Measurements from ENCODE around the gene CHERP.
A peak's percentile ranks its signal among the peaks of the same experiment; 100 is the strongest.
"Not testable (repeated sequence)": the region's sequence is repeated elsewhere in the genome, so short reads cannot be mapped to it uniquely, and the experiment has no call there.

CHERP gene

DNA sequence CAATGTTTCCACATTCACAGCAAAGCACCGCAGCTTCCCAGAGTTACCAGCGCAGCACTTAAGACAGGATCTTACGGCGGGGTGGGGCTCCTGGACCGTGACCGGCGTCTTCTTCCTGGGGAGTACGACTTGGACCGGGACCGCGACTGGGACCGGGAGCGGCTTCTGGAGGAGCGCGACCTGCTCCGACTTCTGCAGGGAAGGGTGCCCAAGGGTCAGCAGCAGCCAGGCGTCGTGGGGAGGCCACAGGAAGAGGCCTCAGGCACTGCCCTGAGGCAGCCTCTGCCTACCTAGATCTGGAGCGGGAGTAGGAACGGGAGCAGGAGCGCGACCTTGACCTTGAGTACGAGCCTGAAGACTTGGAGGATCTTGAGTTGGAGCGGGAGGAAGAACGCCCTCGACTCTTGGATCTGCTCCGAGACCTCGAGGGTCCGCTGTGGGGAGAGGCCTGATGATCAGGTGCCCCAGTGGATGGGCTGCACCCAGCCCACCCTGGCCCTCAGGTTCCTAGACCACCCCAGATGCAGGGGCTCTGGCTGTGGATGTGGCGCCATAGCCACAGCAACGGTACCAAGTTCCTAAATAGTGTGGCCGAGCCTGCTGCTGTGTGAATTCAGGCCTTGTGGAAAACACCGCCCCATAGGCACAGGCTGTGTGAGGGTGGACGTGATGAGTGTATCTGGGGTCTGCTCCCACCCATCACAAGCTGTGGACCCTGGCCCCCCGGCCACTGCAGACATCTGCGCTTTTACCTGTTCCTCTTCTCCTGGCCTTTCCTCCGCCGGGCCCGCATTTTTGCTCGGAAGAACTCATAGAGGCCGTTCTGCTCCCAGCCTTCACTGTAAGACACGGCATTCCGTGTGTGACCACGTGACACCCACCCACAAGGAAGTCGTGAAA, 21.9 kb downstream of the CHERP start:
- DNase-seq (ENCODE audit: low spot score) = no peak

DNA sequence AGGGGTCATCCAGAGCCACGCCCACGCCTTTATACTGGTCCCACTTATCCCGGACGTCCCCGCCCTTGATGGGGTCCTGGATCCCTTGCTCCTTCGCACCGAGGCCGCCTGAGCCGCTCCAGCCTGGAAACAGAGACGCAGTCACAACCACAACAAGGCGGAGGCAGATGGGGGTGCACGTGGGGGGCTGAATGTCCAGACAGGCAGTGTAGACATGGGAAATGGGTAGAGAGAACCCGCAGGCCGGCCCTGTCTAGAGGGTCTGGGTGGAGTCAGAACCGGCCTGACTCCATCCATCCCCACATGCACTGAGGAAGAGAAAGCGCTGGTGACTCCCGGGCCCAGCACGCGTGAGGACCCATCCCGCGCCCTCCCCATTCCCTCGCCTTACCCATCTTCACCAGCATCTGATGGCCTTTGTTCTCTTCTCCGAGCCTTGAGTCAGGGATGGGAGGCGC, 23.0 kb downstream of the CHERP start:
- no peak for DNase-seq (ENCODE audit: low spot score)

DNA sequence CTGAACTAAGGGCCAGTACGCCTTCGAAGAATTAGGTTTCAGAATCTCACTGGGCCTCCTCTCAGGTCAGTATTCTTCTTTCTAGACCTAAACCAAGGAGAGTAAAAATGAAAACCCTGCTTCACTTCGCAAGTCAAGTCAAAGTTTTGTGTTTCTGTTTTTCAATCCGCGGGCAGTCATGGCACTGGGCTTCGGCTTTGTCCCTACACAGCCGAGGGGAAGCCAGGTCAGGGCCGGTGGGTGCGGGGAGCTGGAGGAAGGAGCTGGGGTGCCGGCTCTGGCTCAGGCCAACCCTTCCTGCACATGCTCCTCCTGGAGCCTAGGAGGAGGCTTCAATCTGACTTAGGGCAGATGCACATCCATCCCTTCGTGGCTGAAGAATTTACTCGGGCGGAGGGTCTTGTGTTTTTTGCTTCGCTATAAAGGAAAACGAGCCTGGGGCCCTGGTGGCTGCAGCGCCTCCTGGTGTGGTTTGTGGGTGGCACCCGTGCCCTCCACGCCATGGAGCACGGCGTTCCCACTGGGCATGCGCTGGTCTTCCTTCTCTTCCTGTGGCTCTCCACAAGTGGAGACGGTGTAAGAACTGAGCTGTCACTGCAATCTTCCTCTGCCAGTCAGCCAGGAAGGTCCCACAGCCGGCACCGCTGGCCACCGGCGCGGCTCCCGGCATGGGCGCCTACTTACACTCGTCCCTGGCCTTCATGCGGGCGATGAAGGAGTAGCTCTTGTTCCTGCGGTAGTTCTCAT, 23.6 kb downstream of the CHERP start:
- no peak for DNase-seq (ENCODE audit: low spot score)

DNA sequence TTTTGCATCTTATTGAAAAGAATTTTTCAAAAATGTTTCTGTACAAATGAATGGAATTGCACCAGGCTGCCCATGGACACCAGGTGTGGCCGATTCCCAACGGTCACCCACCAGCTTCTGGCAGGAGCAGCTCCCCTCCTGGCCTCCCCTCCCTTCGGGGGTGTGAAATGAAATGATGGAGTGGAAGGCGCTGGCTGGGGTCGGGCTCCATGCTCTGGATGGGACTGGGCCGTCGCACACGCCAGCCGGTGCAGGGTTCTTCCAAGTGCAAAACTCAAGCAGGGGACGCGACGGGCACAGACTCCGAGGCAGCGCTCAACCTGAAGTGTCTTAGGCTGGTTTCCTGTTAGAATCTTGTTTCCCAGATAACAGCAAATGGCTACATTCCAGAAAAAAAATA, 24.2 kb downstream of the CHERP start:
- DNase-seq (ENCODE audit: low spot score) = no peak

DNA sequence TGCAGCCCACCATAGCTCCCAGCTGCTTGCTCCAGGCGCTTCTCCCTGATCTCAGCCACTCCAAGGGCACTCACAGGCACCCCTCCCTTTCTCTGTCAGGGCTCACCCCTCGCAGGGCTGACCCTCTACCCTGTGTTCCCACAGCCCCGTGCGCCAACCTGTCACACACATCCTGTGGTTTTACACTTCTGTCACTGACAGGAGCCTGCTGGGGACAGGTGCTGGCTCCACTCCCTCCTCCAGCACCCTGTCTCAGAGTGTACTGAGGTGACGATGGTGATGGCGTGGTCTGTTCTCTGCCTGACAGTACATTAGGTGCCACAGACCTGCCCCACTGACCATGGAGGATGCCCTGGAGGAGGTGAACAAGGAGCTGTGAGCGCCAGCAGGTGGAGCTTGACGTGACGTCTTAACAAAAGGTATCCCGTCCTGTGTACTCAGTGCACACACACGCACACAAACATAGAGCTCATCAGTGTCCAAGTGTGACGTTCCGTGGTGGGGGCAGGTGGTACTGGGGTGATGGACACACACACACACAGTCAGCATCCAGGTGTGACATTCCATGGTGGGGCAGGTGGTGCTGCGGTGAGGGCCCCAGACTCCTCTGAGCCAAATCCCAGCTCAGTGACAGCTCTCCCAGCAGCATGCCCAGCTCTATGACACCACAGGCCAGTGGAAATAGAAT, 25.2 kb downstream of the CHERP start:
- DNase-seq (ENCODE audit: low spot score) = no peak

DNA sequence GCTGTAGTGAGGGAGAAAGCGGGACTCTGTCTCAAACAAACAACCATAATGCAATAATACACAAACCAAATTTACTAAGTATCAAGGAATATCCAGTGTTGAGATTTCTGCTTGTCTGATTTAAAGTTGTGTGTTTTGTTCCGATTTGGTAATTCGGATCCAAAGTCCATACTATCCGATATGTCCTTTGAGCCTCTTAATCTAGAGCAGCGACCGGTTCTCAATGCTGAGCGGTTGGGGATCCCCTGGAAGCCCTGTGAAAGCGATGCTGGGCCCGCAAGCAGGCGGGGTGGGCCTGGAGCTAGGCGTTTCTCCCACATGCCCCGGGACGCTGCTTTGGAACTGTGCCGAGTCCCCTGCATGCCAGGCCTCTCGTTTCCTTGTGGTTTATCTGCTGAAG, 25.9 kb downstream of the CHERP start:
- no peak for DNase-seq (ENCODE audit: low spot score)

DNA sequence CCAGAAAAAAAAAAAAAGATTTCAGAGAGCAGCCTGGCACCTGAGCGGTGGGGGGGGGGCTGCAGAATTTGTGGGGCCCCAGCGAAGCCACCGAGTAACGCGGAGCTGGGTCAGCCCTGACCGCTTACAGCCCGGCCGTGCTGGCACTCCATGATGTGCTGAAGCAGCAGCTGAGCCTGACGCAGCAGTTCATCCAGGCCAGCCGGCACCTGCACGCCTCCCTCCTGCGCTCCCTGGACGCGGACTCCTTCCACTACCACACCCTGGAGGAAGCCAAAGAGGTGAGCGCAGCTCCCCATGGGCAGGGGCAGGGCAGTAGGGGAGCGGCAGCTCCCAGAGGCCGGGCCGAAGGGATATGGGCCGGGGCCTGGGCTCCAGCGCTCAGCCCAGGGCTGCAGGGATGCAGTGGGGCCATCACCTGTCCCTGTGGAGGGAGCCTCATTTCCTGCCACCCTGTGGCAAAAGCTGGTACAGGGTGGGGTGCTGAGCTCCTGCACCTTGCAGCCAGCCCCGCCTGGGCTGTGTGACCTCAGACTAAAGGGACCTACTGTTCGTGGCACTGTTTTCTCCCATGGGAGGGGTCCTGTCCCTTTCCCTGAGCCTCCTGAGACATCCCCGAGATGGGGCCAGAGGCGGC, 27.7 kb downstream of the CHERP start:
- DNase-seq (ENCODE audit: low spot score) = no peak

DNA sequence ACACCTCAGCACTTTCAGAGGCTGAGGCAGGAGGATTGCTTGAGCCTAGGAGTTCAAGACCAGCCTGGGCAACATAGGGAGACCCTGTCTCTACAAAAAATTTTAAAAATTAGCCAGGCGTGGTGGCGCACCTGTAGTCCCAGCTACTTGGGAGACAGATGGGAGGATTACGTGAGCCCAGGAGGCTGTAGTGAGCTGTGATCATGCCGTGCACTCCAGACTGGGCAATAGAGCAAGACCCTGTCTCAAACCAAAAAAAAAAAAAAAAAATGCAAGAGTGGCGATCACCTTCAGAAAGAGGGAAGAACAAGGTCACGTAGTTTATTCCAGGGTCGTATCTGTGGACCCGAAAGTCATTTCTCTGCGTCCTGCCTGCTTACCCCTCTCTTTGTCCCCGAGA, 29.6 kb downstream of the CHERP start:
- DNase-seq (ENCODE audit: low spot score) = not testable (repeated sequence)

DNA sequence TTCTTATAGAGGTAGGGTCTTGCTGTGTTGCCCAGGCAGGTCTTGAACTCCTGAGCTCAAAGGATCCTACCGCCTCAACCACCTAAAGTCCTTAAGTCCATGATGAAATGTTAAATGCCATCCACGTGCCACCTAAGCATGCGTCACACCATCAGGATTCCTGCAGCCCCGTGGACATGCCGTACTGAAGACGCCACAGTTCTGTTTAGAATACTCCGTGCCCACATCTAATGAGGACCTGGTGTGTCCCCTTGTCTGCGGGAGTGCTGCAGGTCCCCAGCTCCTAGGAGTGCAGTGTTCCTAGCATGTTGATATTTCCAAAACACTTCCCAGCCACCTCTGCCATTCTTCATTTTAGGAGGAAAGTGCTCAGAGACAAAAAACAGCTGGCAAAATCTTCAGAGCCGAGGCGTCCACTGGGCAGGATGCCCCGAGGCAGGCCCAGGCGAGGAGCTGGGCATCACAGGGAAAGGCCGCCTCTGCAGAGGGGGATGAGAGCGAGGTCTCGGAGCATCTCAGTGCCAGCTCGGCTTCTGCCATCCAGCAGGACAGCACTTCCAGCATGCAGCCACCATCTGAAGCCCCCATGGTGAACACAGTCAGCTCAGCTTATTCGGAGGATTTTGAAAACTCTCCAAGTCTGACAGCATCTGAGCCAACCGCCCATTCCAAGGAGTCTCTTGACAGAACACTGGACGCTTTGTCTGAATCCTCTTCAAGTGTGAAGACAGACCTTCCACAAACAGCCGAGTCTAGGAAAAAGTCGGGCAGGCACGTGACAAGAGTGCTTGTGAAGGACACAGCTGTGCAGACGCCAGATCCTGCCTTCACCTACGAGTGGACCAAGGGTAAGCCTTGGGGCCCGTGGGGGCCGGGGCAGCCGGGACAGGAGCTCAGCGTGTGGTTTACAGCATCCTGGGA, 32.8 kb downstream of the CHERP start:
- DNase-seq (ENCODE audit: low spot score) = no peak

DNA sequence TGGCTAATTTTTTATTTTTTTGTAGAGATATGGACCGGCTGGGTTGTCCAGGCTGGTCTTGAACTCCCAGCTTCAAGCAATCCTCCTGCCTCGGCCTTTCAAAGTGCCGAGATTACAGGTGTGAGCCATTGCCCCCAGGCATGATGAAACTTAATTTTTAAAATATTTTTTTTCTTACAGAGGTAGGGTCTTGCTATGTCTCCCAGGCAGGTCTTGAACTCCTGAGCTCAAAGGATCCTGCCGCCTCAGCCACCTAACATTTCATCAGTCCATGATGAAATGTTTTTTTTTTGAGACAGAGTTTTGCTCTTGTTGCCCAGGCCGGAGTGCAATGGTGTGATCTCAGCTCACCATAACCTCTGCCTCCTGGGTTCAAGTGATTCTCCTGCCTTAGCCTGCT, 33.7 kb downstream of the CHERP start:
- no peak for DNase-seq (ENCODE audit: low spot score)

DNA sequence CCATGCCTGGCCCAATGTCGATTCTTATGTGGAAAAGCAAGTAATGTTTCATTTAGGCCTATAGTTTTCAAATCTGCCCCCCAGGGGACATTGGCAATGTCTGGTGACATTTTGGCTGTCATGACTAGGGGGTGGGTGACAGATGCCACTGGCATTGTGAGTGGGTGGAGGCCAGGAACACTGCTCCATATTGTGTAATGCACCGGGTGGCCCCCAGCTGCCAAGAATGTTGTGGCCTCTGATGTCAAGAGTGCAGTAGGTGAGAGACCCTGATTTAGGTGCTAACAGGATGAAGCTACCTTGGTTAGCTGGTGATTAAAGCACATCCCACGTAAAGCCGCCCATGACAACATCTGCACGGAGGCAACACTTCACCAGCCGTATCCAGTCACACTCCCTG, 35.3 kb downstream of the CHERP start:
- no peak for DNase-seq (ENCODE audit: low spot score)

DNA sequence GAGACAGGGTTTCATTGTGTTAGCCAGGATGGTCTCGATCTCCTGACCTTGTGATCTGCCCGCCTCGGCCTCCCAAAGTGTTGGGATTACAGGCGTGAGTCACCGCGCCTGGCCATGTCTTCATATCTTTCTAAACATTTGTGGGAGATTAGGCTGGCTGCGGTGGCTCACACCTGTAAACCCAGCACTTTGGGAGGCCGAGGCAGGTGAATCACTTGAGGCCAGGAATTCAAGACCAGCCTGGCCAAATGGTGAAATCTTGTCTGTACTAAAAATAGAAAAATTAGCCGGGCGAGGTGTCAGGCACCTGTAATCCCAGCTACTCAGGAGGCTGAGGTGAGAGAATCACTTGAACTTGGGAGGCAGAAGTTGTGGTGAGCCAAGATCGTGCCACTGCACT, 36.1 kb downstream of the CHERP start:
- DNase-seq (ENCODE audit: low spot score) = not testable (repeated sequence)

DNA sequence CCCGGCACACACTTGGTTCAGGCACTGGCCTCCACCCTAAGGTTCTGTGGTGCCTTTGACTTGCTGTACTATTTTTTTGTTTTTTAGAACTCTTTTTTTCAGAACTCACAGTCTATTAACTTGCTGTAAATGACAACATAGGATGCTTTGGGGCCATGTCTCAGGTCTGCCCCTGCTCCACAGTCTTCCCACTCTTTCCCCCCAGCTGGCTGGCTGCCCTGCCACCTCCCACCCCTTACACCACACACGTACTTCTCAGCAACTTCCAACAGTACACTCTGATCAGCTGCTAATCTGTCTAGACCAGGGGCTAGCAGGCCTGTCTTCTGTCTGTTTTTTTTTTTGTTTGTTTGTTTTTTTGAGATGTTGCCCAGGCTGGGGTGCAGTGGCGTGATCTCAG, 38.0 kb downstream of the CHERP start:
- no peak for DNase-seq (ENCODE audit: low spot score)

DNA sequence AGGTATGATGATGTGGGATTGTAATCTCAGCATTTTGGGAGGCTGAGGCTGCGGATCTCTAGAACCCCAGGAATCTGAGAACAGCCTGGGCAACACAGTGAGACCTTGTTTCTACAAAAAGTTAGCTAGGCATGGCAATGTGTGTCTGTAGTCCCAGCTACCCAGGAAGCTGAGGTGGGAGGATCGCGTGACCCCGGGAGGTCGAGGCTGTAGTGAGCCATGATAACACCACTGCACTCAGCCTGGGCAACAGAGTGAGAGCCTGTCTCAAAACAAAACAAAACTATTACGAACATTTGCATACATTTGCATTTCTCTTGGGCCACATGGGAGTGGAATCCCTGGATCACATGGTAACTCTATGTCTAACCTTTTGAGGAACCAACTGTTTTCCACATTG, 44.4 kb downstream of the CHERP start:
- DNase-seq (ENCODE audit: low spot score) = no peak

DNA sequence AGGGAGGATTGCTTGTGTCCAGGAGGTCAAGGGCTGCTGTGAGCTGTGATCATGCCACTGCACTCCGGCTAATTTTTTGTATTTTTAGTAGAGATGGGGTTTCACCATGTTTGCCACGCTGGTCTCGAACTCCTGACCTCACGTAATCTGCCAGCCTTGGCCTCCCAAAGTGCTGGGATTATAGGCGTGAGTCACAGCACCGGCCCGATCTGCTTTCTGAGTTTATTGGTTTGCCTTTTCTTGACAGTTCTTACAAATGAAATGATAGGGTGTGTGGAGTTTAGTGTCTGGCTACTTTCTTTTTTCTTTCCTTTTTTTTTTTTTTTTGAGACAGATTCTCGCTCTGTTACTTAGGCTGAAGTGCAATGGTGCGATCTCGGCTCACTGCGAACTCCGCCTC, 45.2 kb downstream of the CHERP start:
- no peak for DNase-seq (ENCODE audit: low spot score)

DNA sequence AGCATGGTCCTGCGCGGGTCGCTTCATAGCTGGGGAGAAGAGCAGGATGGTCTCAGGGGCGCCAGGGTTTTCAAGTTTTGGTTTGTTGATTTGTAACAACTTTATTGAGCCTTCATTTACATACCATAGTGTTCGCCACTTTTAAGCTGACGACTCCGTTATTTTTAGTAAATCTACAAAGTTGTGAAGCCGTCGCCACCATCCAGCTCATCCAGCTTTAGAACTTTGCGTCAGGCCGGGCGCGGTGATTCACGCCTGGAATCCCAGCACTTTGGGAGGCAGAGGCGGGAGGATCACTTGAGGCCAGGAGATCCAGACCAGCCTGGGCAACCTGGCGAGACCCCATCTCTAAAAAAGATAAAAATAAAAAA, 45.6 kb downstream of the CHERP start:
- no peak for DNase-seq (ENCODE audit: low spot score)

DNA sequence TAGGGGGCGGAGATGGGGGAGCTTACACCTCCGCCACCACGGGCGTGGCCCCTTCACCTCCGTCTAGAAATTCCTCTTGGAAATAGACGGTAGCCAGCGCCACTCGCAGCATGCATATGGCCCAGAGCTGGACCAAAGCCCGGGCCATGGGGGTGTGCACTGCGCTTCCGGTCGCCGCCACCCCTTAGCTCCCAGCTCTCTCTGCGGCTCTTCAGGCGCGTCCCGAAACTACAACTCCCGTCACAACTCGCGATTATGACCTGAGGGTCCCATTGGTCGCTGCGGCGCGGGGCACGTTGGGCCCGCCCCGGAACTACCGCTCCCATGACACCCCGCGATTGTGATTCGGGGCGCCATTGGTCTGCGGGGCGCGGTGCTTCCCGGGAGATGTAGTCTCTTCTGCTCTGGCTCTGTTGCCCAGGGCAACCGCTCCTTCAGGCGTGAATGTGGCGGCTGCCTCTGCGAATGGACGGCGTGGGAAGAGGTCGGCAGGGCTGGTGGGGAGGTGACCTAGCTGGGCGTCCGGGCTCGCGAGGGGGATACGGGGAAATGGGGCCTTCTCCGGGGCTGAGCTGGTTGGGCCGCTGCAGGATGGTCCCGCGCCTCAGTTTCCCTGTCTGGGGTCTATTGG, 46.1 kb downstream of the CHERP start, which contains the start of the genes C19orf44 and CALR3:
Gene C19orf44, plus strand, starts transcription at position 413 of the 631 bp plus-strand sequence. CDS start 4,399 bp downstream, outside the sequence.
Gene CALR3, minus strand, starts transcription at position 186 of the 631 bp plus-strand sequence. Its CDS starts 38 bp downstream, at position 148.
- DNase-seq (ENCODE audit: low spot score) = peak; percentile 99

DNA sequence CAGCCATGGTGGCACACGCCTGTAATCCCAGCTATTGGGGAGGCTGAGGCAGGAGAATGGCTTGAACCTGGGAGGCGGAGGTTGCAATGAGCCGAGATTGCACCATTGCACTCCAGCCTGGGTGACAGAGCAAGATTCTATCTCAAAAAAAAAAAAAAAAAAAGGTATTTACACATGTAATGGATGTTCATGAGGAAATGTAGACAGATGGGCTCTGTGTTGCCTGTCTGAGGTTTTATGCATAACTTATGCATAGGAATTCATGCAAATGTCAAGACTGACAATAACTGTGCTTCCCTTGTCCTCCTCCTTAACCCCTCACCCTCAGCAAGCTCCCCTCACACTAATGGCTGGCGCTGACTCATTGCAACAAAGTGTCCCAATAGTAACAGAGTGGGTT, 55.8 kb downstream of the CHERP start:
- not testable (repeated sequence) for DNase-seq (ENCODE audit: low spot score)

DNA sequence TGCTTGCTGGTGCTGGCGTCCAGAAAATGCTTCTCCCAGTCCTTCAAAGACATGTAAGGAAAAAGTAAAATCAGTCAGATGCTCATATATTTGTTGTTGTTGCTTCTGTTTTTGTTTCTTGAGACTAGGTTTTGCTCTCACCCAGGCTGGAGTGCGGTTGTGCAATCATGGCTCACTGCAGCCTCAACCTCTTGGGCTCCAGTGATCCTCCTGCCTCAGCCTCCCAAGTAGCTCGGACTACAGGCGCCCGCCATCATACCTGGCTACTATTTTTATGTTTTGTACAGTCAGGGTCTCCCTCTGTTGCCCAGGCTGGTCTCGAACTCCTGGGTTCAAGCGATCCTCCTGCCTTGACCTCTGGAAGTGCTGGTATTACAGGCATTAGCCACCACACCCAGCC, 59.5 kb downstream of the CHERP start:
- DNase-seq (ENCODE audit: low spot score) = no peak

DNA sequence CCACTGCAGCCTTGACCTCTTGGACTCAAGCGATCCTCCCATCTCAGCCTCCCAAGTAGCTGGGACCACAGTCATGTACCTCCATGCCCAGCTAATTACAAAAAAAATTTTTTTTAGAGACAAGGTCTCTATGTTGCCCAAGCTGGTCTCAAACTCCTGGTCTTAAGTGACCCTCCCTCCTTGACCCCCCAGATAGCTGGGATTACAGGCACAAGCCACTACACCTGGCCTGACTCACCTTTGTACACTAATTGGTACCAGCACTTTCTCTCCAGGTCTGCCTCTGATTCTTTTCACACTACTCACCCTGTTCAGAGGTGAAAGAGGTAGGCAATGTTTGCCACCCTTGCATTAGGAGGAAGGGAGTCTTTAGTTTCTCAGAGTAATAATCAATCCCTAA, 64.9 kb downstream of the CHERP start:
- DNase-seq (ENCODE audit: low spot score) = no peak

All from hematopoietic multipotent progenitor cell treated with erythropoietin and hydrocortisone succinate and interleukin-3 and kit ligand, for 17 days (in vitro differentiated cells).